ENCODE data around the gene KCNQ1. TPM values are rescaled to one million over a fixed set of nuclear protein-coding genes. Genes with fewer than 3 reads are reported as not detected.
A peak's percentile ranks its signal among the peaks of the same experiment; 100 is the strongest.

KCNQ1 gene
- total and polyA plus RNA-seq, 2 of the 13 experiments (the other 11 are each of a cell fraction or from before 2014, with no cell fraction given): 0.02 to 0.08 TPM

DNA sequence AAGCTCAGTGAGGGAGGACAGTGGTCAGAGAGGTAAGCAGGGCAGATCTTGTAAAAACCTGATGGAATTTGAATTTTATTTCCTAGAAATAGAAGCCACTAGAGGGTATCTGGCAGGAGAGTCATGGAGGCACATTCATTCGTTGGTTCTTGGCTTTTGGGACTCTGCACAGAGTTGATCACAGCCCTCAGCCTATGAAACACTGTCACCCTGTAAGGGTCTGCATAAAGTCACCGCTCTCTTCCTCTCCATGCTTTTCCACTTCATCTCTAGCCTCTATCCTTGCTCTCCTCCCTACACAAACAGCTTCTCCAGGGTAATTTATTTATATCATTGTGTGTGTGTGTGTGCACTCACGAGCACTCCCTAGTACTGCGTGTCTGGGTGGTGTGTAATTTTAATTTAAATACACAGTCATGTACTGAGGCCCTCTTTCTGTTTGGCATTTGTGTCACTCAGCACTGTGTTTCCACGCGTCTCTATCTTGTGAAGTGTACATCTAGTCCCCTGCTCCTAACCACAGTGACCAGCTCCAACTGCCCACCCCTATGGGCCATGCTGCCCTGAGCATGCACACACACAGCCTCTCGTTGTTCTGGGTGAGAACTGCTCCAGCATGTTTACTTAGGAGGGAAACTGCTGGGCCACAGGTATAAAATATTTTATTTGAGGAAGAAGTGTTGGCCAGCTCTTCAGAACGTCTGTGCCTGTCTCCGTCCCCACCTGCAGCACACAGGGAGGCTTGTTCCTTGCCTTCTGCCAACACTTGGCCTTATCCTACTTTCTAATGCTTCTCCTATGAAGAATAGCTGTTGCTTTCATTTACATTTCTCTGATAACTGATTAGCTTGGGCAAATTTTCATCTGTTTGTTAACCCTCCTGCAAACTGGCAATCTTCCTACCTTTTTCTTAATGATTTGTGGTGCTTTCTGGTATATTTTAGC, 250.5 kb downstream of the KCNQ1 start (continued):
- TF ChIP-seq, protein P1, sequence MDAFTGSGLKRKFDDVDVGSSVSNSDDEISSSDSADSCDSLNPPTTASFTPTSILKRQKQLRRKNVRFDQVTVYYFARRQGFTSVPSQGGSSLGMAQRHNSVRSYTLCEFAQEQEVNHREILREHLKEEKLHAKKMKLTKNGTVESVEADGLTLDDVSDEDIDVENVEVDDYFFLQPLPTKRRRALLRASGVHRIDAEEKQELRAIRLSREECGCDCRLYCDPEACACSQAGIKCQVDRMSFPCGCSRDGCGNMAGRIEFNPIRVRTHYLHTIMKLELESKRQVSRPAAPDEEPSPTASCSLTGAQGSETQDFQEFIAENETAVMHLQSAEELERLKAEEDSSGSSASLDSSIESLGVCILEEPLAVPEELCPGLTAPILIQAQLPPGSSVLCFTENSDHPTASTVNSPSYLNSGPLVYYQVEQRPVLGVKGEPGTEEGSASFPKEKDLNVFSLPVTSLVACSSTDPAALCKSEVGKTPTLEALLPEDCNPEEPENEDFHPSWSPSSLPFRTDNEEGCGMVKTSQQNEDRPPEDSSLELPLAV (CRISPR knock-in tag; conservative IDR thresholded peaks at IDR 0.05; ENCODE audit: low read depth): no peak
- TF ChIP-seq POLR2G (IDR thresholded peaks at IDR 0.05; ENCODE audit: low read depth, low read length): peak; percentile 54; the same call in 1 of the 2 replicates
- TF ChIP-seq ZNF329 (CRISPR knock-in tag; IDR thresholded peaks at IDR 0.05; ENCODE audit: low read depth): no peak
- peak; percentile 81 for TF ChIP-seq ZC3H4 (CRISPR knock-in tag; IDR thresholded peaks at IDR 0.05; ENCODE audit: borderline replicate concordance)
- no peak for TF ChIP-seq NR2C2 (CRISPR knock-in tag; IDR thresholded peaks at IDR 0.05; ENCODE audit: borderline replicate concordance)
- TF ChIP-seq ZNF337 (CRISPR knock-in tag; IDR thresholded peaks at IDR 0.05; ENCODE audit: borderline replicate concordance, low read depth): no peak
- no peak for TF ChIP-seq ZNF737 (CRISPR knock-in tag; IDR thresholded peaks at IDR 0.05; ENCODE audit: borderline replicate concordance)
- TF ChIP-seq ZNF101 (CRISPR knock-in tag; IDR thresholded peaks at IDR 0.05; ENCODE audit: borderline replicate concordance, low read depth): no peak
- TF ChIP-seq, protein P2, sequence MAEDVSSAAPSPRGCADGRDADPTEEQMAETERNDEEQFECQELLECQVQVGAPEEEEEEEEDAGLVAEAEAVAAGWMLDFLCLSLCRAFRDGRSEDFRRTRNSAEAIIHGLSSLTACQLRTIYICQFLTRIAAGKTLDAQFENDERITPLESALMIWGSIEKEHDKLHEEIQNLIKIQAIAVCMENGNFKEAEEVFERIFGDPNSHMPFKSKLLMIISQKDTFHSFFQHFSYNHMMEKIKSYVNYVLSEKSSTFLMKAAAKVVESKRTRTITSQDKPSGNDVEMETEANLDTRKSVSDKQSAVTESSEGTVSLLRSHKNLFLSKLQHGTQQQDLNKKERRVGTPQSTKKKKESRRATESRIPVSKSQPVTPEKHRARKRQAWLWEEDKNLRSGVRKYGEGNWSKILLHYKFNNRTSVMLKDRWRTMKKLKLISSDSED (CRISPR knock-in tag; IDR thresholded peaks at IDR 0.05): no peak
- peak; percentile 99 for TF ChIP-seq RBM22 (optimal IDR thresholded peaks at IDR 0.05; ENCODE audit: low read length)
- no peak for TF ChIP-seq ZNF432 (CRISPR knock-in tag; IDR thresholded peaks at IDR 0.05; ENCODE audit: borderline replicate concordance)
- peak; percentile 21; the same call in 1 of the 2 replicates for TF ChIP-seq SOX5 (CRISPR knock-in tag; IDR thresholded peaks at IDR 0.05; ENCODE audit: borderline replicate concordance)
- no peak for TF ChIP-seq ZNF484 (CRISPR knock-in tag; IDR thresholded peaks at IDR 0.05; ENCODE audit: borderline replicate concordance, low read depth)
- TF ChIP-seq YEATS4 (CRISPR knock-in tag; IDR thresholded peaks at IDR 0.05; ENCODE audit: borderline replicate concordance): no peak
- TF ChIP-seq CC2D1A (CRISPR knock-in tag; IDR thresholded peaks at IDR 0.05): no peak
- no peak for TF ChIP-seq FOXA1 (IDR thresholded peaks at IDR 0.05)
- TF ChIP-seq FOXA1 (CRISPR knock-in tag; IDR thresholded peaks at IDR 0.05): peak; percentile 83
- TF ChIP-seq KDM3A (CRISPR knock-in tag; IDR thresholded peaks at IDR 0.05; ENCODE audit: low read depth): no peak
- TF ChIP-seq, protein P3, sequence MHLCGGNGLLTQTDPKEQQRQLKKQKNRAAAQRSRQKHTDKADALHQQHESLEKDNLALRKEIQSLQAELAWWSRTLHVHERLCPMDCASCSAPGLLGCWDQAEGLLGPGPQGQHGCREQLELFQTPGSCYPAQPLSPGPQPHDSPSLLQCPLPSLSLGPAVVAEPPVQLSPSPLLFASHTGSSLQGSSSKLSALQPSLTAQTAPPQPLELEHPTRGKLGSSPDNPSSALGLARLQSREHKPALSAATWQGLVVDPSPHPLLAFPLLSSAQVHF (CRISPR knock-in tag; IDR thresholded peaks at IDR 0.05): no peak
- TF ChIP-seq FOXA3 (CRISPR knock-in tag; IDR thresholded peaks at IDR 0.05): peak; percentile 88
- TF ChIP-seq ZEB1 (IDR thresholded peaks at IDR 0.05; ENCODE audit: insufficient replicate concordance, low read depth): no peak
- TF ChIP-seq, protein P4, sequence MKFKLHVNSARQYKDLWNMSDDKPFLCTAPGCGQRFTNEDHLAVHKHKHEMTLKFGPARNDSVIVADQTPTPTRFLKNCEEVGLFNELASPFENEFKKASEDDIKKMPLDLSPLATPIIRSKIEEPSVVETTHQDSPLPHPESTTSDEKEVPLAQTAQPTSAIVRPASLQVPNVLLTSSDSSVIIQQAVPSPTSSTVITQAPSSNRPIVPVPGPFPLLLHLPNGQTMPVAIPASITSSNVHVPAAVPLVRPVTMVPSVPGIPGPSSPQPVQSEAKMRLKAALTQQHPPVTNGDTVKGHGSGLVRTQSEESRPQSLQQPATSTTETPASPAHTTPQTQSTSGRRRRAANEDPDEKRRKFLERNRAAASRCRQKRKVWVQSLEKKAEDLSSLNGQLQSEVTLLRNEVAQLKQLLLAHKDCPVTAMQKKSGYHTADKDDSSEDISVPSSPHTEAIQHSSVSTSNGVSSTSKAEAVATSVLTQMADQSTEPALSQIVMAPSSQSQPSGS (CRISPR knock-in tag; IDR thresholded peaks at IDR 0.05): no peak
- TF ChIP-seq TGIF2 (CRISPR knock-in tag; IDR thresholded peaks at IDR 0.05): 0 out of 2 replicates have a peak, but pooled peaks have one; percentile 39
- no peak for TF ChIP-seq BCL6 (CRISPR knock-in tag; IDR thresholded peaks at IDR 0.05)
- TF ChIP-seq SSRP1 (CRISPR knock-in tag; IDR thresholded peaks at IDR 0.05): peak; percentile 76; the same call in 1 of the 2 replicates
- no peak for TF ChIP-seq RELA (CRISPR knock-in tag; IDR thresholded peaks at IDR 0.05)
- no peak for TF ChIP-seq ZBTB42 (CRISPR knock-in tag; IDR thresholded peaks at IDR 0.05)

All from HepG2 (cell line).